Stomach (tissue), 4 donors: ENCODE results near the gene BAHD1.

Experiments used
- EP300 ChIP-seq: sonication (generic); formaldehyde crosslinking; IDR thresholded peaks from one replicate; pipeline ENCODE4 v1.6.1; 2017; ENCODE audit warnings: antibody characterized with exemption
- POLR2A ChIP-seq, 4 donors: fragments of 450-650 bp; IDR thresholded peaks; one replicate each; pipeline ENCODE4 v1.6.1; 2016; ENCODE audit warnings: antibody characterized with exemption in 4 of 4, control low read depth in 2 of 4, mild to moderate bottlenecking in 1 of 4, moderate library complexity in 1 of 4
- POLR2AphosphoS5 ChIP-seq, 3 donors: sonication (generic); formaldehyde crosslinking; IDR thresholded peaks; one replicate each; pipeline ENCODE4 v1.6.1; 2016; ENCODE audit warnings: antibody characterized with exemption in 3 of 3
- TF ChIP-seq, protein P1 (sequence below), 7 experiments: fragments of 450-650 bp in 4 of 7; fragments of 200-600 bp in 3 of 7; sonication (generic) in 3 of 7; IDR thresholded peaks; one replicate each; pipeline ENCODE4 v1.5.1; 2016 to 2019; ENCODE audit warnings: antibody characterized with exemption in 7 of 7, control low read depth in 2 of 7, mild to moderate bottlenecking in 1 of 7

DNA sequence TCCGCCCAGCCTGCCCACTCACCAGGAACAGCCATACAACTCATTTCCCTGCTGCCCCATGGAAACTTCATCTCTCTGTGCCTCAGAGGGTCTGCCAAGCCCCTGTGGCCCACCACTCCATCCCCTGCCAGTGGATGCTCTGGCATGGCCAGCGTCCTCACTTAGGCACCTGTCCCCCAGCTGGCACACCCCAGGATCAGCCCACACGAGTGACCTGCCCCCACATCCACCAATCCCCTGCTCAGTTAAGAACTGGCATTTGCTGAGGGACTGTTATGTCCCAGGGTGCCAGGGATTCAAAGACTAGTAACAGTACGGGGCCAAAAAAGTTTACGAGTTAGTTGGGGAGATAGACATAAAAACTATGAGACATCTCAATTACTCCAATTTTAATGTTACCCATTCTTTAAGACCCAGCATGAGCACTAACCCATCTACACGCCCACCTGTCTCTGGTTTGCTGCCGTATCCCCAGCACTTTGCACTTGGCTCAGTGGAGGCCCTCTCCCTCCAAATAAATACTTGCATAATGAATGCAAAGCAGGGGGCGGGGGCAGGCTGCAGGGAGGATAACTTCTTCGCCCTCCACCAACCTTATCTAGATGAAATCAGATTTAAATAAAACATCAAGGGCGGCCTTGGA, 11.6 kb upstream of the BAHD1 start:
- TF ChIP-seq, protein P1, sequence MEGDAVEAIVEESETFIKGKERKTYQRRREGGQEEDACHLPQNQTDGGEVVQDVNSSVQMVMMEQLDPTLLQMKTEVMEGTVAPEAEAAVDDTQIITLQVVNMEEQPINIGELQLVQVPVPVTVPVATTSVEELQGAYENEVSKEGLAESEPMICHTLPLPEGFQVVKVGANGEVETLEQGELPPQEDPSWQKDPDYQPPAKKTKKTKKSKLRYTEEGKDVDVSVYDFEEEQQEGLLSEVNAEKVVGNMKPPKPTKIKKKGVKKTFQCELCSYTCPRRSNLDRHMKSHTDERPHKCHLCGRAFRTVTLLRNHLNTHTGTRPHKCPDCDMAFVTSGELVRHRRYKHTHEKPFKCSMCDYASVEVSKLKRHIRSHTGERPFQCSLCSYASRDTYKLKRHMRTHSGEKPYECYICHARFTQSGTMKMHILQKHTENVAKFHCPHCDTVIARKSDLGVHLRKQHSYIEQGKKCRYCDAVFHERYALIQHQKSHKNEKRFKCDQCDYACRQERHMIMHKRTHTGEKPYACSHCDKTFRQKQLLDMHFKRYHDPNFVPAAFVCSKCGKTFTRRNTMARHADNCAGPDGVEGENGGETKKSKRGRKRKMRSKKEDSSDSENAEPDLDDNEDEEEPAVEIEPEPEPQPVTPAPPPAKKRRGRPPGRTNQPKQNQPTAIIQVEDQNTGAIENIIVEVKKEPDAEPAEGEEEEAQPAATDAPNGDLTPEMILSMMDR (IDR thresholded peaks at IDR 0.05) = no peak
- TF ChIP-seq EP300 (no peak), POLR2AphosphoS5 (IDR thresholded peaks at IDR 0.05) (no peak), POLR2A (IDR thresholded peaks at IDR 0.05) (no peak)
